ENCODE results near the gene TMEM201.
"Not testable (repeated sequence)": the region's sequence is repeated elsewhere in the genome, so short reads cannot be mapped to it uniquely, and the experiment has no call there.

Gene TMEM201

DNA sequence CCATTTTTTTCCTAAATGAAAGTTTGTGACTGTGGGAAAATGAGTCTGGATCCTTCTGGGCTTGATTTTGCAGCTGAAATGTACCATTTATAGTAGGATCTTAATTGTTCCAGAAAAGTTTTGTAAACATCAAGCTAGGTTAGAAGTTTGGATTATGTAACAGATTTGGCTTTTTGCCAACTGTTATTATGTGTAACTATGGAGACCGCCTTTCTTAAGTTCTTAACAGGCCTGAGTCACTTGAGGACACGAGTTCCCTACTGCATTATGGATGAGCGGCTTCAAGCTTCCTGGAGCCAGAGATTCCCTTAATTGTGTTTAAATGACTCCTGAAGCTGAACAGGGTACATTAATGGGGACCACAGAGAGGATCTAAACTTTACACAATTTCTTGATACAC lies 27.3 kb upstream of the TMEM201 start:
- DNase-seq (no peak), ATAC-seq (ENCODE audit: insufficient read depth, low read depth) (no peak)
- no peaks in the 10 kb centered on the region for H3K27me3 ChIP-seq (ENCODE audit: insufficient read depth, low read length, poor library complexity)
- no peak overlapping the region for H3K4me3 ChIP-seq (ENCODE audit: low read depth in 1 of 2, low read length in 2 of 2)
- no peak overlapping the region for H3K4me2 ChIP-seq (ENCODE audit: insufficient read depth, low read length)
- peaks cover 72% of the 10 kb centered on the region for H3K36me3 ChIP-seq (ENCODE audit: insufficient read depth, low read length)
- H3K9ac ChIP-seq (ENCODE audit: low read depth, low read length): no peak overlapping the region
- no peak overlapping the region for H3K27ac ChIP-seq (ENCODE audit: low read length)
- H3K79me2 ChIP-seq (ENCODE audit: insufficient read depth, low read length): peaks cover 70% of the 10 kb centered on the region
- TF ChIP-seq, protein P1, sequence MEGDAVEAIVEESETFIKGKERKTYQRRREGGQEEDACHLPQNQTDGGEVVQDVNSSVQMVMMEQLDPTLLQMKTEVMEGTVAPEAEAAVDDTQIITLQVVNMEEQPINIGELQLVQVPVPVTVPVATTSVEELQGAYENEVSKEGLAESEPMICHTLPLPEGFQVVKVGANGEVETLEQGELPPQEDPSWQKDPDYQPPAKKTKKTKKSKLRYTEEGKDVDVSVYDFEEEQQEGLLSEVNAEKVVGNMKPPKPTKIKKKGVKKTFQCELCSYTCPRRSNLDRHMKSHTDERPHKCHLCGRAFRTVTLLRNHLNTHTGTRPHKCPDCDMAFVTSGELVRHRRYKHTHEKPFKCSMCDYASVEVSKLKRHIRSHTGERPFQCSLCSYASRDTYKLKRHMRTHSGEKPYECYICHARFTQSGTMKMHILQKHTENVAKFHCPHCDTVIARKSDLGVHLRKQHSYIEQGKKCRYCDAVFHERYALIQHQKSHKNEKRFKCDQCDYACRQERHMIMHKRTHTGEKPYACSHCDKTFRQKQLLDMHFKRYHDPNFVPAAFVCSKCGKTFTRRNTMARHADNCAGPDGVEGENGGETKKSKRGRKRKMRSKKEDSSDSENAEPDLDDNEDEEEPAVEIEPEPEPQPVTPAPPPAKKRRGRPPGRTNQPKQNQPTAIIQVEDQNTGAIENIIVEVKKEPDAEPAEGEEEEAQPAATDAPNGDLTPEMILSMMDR (IDR thresholded peaks at IDR 0.05; ENCODE audit: borderline replicate concordance, extremely low read depth, low read length, poor library complexity, severe bottlenecking): no peak
- no peak for TF ChIP-seq EZH2 (IDR thresholded peaks at IDR 0.05; ENCODE audit: borderline replicate concordance, low read depth, low read length, severe bottlenecking)
- H3K4me1 ChIP-seq (ENCODE audit: insufficient read depth, low read length): no peaks in the 10 kb centered on the region
- no peak overlapping the region for H2AFZ ChIP-seq (ENCODE audit: low read depth, low read length)
- peaks cover 24% of the 10 kb centered on the region; the same call in 1 of the 2 replicates for H4K20me1 ChIP-seq (ENCODE audit: insufficient read depth, low read length)
- H3K9me3 ChIP-seq (ENCODE audit: insufficient read depth, low read length, severe bottlenecking): no peaks in the 10 kb centered on the region

DNA sequence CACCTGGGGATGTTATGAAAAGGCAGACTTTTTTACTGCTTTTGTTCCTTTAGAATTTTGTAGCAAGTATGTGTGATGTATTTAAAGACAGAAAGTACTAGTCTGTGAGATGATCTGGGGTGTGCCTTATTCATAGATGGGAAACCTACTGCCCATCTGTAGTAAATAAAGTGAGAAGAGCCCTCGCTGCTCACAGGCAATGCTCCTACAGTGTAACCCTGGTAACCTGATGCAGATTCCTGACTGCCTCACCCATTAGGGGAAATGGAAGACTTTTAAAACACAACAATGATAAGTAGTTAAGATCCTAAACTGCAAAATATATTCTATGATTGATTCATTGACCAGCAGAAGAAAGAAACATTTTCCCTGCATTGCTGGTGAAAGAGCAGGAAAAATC lies 19.4 kb upstream of the TMEM201 start:
- H3K36me3 ChIP-seq (ENCODE audit: insufficient read depth, low read length): peaks cover 66% of the 10 kb centered on the region
- H3K27ac ChIP-seq (ENCODE audit: low read length): no peak overlapping the region
- peaks cover 26% of the 10 kb centered on the region for H3K79me2 ChIP-seq (ENCODE audit: insufficient read depth, low read length)
- no peak overlapping the region for H3K4me2 ChIP-seq (ENCODE audit: insufficient read depth, low read length)
- H3K4me3 ChIP-seq (ENCODE audit: low read depth in 1 of 2, low read length in 2 of 2): no peak overlapping the region
- H3K27me3 ChIP-seq (ENCODE audit: insufficient read depth, low read length, poor library complexity): no peaks in the 10 kb centered on the region
- no peak overlapping the region for H3K9ac ChIP-seq (ENCODE audit: low read depth, low read length)
- DNase-seq (no peak), ATAC-seq (ENCODE audit: insufficient read depth, low read depth) (no peak)
- H3K9me3 ChIP-seq (ENCODE audit: insufficient read depth, low read length, severe bottlenecking): no peaks in the 10 kb centered on the region
- no peaks in the 10 kb centered on the region for H3K4me1 ChIP-seq (ENCODE audit: insufficient read depth, low read length)
- H4K20me1 ChIP-seq (ENCODE audit: insufficient read depth, low read length): peaks cover 16% of the 10 kb centered on the region; the same call in 1 of the 2 replicates
- H2AFZ ChIP-seq (ENCODE audit: low read depth, low read length): no peak overlapping the region
- TF ChIP-seq, protein P1 (IDR thresholded peaks at IDR 0.05; ENCODE audit: borderline replicate concordance, extremely low read depth, low read length, poor library complexity, severe bottlenecking): no peak
- TF ChIP-seq EZH2 (IDR thresholded peaks at IDR 0.05; ENCODE audit: borderline replicate concordance, low read depth, low read length, severe bottlenecking): no peak

DNA sequence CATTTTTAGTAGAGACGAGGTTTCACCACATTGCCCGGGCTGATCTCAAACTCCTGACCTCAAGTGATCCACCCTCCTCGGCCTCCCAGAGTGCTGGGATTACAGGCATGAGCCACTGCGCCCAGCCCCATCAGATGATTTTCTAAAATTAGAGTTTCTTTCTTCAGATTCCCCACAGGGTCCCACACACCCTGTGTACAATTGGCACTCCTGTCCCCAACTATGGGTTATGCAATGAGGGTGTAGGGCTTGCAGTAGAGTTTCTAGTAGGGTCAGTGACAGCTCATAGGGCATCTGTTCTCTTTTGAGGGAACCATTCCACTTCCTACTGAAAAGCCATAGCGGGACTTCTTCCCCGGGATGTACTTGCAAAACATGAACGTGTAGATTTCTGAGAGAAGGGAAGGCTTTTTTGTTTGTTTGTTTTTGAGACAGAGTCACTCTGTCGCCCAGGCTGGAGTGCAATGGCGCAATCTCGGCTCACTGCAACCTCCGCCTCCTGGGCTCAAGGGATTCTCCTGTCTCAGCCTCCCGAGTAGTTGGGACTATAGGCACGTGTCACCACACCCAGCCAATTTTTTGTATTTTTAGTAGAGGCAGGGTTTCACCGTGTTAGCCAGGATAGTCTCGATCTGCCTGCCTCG lies 17.7 kb upstream of the TMEM201 start:
- not testable (repeated sequence) for DNase-seq; ATAC-seq (ENCODE audit: insufficient read depth, low read depth); H3K27me3 ChIP-seq (ENCODE audit: insufficient read depth, low read length, poor library complexity); H3K9ac ChIP-seq (ENCODE audit: low read depth, low read length); H3K4me1 ChIP-seq (ENCODE audit: insufficient read depth, low read length); H3K4me3 ChIP-seq (ENCODE audit: low read depth in 1 of 2, low read length in 2 of 2); H3K9me3 ChIP-seq (ENCODE audit: insufficient read depth, low read length, severe bottlenecking); H2AFZ ChIP-seq (ENCODE audit: low read depth, low read length); H3K4me2 ChIP-seq (ENCODE audit: insufficient read depth, low read length); H3K27ac ChIP-seq (ENCODE audit: low read length)
- peaks cover 15% of the 10 kb centered on the region; the same call in 1 of the 2 replicates for H3K79me2 ChIP-seq (ENCODE audit: insufficient read depth, low read length)
- H4K20me1 ChIP-seq (ENCODE audit: insufficient read depth, low read length): peaks cover 12% of the 10 kb centered on the region; the same call in 1 of the 2 replicates
- peaks cover 63% of the 10 kb centered on the region for H3K36me3 ChIP-seq (ENCODE audit: insufficient read depth, low read length)

DNA sequence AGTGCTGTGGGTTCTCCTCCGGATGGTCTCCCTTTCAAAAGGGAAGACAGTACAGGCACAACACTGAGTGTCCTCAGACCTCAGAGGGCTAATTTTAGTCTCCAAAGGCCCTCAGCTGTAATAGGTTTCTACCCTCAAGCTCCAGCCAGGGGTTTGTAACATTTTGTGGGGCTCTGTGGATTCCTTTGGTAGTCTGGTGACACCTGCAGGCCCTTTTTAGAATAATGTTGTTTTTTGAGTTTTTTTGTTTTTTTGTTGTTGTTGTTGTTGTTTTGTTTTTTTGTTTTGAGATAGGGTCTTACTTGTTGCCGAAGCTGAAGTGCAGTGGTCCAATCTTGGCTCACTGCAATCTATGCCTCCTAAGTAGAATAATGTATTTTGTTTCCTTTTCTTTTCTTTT lies 15.0 kb upstream of the TMEM201 start:
- Histone ChIP-seq H2AFZ (ENCODE audit: low read depth, low read length) (no peak overlapping the region), H4K20me1 (ENCODE audit: insufficient read depth, low read length) (peaks cover 17% of the 10 kb centered on the region; the same call in 1 of the 2 replicates), H3K9ac (ENCODE audit: low read depth, low read length) (no peak overlapping the region), H3K9me3 (ENCODE audit: insufficient read depth, low read length, severe bottlenecking) (no peaks in the 10 kb centered on the region), H3K4me3 (ENCODE audit: low read depth in 1 of 2, low read length in 2 of 2) (no peak overlapping the region), H3K4me1 (ENCODE audit: insufficient read depth, low read length) (no peaks in the 10 kb centered on the region), H3K4me2 (ENCODE audit: insufficient read depth, low read length) (no peak overlapping the region), H3K27ac (ENCODE audit: low read length) (no peak overlapping the region), H3K27me3 (ENCODE audit: insufficient read depth, low read length, poor library complexity) (no peaks in the 10 kb centered on the region), H3K36me3 (ENCODE audit: insufficient read depth, low read length) (peaks cover 67% of the 10 kb centered on the region), H3K79me2 (ENCODE audit: insufficient read depth, low read length) (peaks cover 4% of the 10 kb centered on the region; the same call in 1 of the 2 replicates)
- no peak for DNase-seq
- no peak for TF ChIP-seq EZH2 (IDR thresholded peaks at IDR 0.05; ENCODE audit: borderline replicate concordance, low read depth, low read length, severe bottlenecking)
- TF ChIP-seq, protein P1 (IDR thresholded peaks at IDR 0.05; ENCODE audit: borderline replicate concordance, extremely low read depth, low read length, poor library complexity, severe bottlenecking): peak; percentile 38
- no peak for ATAC-seq (ENCODE audit: insufficient read depth, low read depth)

All from DND-41 (cell line).